ENCODE data around the gene AFDN.

GRCh38 chr6:167937301-167937700, 110.6 kb downstream of the AFDN start:
- TF ChIP-seq POLR2A (IDR thresholded peaks at IDR 0.05) (no peak), CTCF (IDR thresholded peaks at IDR 0.05) (no peak)
